HL-60 (cell line): ENCODE data around the gene EFNA2.
"Not testable (repeated sequence)": the region's sequence is repeated elsewhere in the genome, so short reads cannot be mapped to it uniquely, and the experiment has no call there.

ENCODE experiments used
- DNase-seq, 2 experiments: peaks; one replicate each; pipeline ENCODE4 v3.0.0-alpha.2; 2010 to 2020; ENCODE audit warnings: low read depth in 1 of 2, low spot score in 1 of 2
- H3K27ac ChIP-seq: fragments of 250-450 bp; sonication (Bioruptor Pico); replicated peaks from 2 replicates; pipeline ENCODE4 v1.5.1; 2020; ENCODE audit warnings: mild to moderate bottlenecking, moderate library complexity
- H3K27me3 ChIP-seq: fragments of 250-450 bp; sonication (Bioruptor Pico); 2 replicates; pipeline ENCODE4 v1.5.1; 2021; ENCODE audit warnings: mild to moderate bottlenecking, moderate library complexity; ENCODE audit not compliant: insufficient read depth, poor library complexity, severe bottlenecking
- H3K4me3 ChIP-seq: replicated peaks from 2 replicates; pipeline ENCODE4 v1.5.1; 2011; ENCODE audit warnings: mild to moderate bottlenecking, control low read depth, low read length; ENCODE audit not compliant: insufficient read depth
- GABPA ChIP-seq: IDR thresholded peaks from 2 replicates; pipeline ENCODE4 v1.6.1; 2012; ENCODE audit warnings: low read depth
- POLR2AphosphoS5 ChIP-seq: IDR thresholded peaks from 2 replicates; pipeline ENCODE4 v1.6.1; 2012; ENCODE audit warnings: low read depth
- SPI1 ChIP-seq: IDR thresholded peaks from 2 replicates; pipeline ENCODE4 v1.6.1; 2012; ENCODE audit warnings: low read depth, mild to moderate bottlenecking, borderline replicate concordance
- TF ChIP-seq, protein P1 (sequence below): IDR thresholded peaks from 2 replicates; pipeline ENCODE4 v1.6.1; 2012; ENCODE audit warnings: low read depth; ENCODE audit not compliant: insufficient replicate concordance
- TF ChIP-seq, protein P2 (sequence below): IDR thresholded peaks from one replicate; pipeline ENCODE4 v1.5.1; 2011; ENCODE audit warnings: low read length, control low read depth, inconsistent platforms; ENCODE audit not compliant: insufficient read depth

EFNA2 gene

DNA sequence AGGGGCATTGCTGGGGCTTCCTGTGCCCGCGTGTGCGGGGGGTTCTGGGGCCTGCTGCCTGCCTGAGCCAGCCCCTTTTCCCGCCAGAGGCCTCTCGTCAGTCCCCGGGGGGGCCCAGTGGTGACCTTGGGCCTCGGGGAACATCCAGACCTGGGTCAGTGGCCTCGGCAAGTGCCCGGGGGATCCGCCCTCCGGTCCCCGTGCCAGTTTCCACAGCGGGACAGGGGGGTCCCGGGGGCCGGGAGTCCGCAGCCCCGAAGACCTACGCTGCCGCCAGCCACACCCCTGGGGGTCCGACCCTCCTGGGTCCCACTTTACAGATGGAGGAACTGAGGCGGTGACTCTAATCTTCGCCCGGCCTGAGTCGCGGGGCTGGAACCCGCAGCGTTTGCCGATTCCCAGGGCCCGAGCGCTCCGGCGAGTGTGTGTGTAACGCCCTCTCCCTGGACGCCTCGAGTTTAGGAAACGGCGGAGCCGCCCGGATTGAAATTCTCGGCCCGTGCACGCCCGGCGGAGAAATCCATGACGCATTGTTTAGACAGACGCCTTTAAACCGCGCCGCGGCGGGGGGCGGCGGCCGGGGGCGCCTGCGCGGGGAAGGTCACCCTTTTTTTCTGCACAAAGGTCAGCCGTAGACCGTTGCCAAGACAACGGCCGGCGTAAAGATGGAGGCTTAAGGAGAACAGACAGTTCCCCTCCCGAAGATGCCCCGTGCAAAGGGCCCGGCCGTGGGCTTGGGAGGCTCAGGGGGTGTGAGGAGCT lies 39.3 kb downstream of the EFNA2 start:
- Histone ChIP-seq H3K27me3 (peaks cover 22% of the 10 kb centered on the region), H3K27ac (no peak overlapping the region), H3K4me3 (peak overlapping the region; percentile 2; the same call in 1 of the 2 replicates)
- DNase-seq, result peak; percentile 18 to 25
- TF ChIP-seq GABPA, result no peak
- TF ChIP-seq, protein P1, sequence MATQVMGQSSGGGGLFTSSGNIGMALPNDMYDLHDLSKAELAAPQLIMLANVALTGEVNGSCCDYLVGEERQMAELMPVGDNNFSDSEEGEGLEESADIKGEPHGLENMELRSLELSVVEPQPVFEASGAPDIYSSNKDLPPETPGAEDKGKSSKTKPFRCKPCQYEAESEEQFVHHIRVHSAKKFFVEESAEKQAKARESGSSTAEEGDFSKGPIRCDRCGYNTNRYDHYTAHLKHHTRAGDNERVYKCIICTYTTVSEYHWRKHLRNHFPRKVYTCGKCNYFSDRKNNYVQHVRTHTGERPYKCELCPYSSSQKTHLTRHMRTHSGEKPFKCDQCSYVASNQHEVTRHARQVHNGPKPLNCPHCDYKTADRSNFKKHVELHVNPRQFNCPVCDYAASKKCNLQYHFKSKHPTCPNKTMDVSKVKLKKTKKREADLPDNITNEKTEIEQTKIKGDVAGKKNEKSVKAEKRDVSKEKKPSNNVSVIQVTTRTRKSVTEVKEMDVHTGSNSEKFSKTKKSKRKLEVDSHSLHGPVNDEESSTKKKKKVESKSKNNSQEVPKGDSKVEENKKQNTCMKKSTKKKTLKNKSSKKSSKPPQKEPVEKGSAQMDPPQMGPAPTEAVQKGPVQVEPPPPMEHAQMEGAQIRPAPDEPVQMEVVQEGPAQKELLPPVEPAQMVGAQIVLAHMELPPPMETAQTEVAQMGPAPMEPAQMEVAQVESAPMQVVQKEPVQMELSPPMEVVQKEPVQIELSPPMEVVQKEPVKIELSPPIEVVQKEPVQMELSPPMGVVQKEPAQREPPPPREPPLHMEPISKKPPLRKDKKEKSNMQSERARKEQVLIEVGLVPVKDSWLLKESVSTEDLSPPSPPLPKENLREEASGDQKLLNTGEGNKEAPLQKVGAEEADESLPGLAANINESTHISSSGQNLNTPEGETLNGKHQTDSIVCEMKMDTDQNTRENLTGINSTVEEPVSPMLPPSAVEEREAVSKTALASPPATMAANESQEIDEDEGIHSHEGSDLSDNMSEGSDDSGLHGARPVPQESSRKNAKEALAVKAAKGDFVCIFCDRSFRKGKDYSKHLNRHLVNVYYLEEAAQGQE, result no peak
- TF ChIP-seq, protein P2, sequence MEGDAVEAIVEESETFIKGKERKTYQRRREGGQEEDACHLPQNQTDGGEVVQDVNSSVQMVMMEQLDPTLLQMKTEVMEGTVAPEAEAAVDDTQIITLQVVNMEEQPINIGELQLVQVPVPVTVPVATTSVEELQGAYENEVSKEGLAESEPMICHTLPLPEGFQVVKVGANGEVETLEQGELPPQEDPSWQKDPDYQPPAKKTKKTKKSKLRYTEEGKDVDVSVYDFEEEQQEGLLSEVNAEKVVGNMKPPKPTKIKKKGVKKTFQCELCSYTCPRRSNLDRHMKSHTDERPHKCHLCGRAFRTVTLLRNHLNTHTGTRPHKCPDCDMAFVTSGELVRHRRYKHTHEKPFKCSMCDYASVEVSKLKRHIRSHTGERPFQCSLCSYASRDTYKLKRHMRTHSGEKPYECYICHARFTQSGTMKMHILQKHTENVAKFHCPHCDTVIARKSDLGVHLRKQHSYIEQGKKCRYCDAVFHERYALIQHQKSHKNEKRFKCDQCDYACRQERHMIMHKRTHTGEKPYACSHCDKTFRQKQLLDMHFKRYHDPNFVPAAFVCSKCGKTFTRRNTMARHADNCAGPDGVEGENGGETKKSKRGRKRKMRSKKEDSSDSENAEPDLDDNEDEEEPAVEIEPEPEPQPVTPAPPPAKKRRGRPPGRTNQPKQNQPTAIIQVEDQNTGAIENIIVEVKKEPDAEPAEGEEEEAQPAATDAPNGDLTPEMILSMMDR, result no peak
- no peak for TF ChIP-seq POLR2AphosphoS5
- TF ChIP-seq SPI1, result no peak

DNA sequence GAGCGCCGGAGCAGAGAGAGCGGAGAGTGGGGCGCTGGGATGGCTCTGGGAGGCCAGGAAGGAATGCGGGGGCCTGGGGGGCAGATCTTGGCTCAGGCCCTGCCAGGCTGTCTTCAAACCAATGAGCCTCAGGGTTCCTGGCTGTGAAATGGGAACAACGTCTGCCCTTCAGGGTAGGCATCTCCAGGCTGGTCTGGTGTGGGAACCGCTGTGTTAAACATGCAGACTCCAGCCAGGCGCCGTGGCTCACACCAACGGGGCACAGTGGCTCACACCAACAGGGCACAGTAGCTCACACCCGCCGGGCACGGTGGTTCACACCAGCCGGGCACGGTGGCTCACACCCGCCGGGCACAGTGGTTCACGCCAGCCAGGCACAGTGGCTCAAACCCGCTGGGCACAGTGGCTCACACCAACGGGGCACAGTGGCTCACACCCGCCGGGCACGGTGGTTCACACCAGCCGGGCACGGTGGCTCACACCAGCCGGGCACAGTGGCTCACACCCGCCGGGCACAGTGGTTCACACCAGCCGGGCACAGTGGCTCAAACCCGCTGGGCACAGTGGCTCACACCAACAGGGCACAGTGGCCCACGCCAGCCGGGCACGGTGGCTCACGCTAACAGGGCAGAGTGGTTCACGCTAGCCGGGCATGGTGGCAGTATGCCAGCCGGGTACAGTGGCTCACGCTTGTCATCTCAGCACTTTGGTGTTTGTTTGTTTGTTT lies 40.1 kb downstream of the EFNA2 start:
- TF ChIP-seq SPI1 (no peak), POLR2AphosphoS5 (no peak), GABPA (no peak)
- TF ChIP-seq, protein P2, result no peak
- TF ChIP-seq, protein P1, result no peak
- no peak overlapping the region; the same call in 1 of the 2 replicates for H3K4me3 ChIP-seq
- H3K27ac ChIP-seq, result no peak overlapping the region
- H3K27me3 ChIP-seq, result peaks cover 24% of the 10 kb centered on the region
- no peak for DNase-seq

DNA sequence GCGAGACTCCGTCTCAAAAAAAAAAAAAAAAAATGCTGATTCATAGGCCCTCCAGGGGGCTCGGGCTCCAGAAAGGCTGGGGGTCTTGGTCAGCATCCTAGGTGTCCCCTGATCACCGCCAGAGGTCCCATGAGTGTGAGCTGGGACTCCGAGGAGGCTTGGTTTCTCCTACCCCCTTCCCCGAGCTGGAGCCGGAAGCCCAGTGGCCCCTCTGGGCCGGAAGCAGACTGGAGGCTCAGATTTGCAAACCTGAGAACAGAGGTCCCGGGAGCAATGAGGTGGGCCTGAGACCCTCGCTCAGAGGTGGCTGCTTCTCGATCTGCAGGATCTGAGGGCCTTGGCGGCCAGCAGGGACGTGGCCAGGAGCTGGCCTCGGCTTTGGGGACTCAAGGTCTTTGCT lies 41.5 kb downstream of the EFNA2 start:
- Histone ChIP-seq H3K27ac (no peak overlapping the region), H3K4me3 (no peak overlapping the region), H3K27me3 (peaks cover 33% of the 10 kb centered on the region)
- TF ChIP-seq POLR2AphosphoS5, result no peak
- DNase-seq, result no peak

DNA sequence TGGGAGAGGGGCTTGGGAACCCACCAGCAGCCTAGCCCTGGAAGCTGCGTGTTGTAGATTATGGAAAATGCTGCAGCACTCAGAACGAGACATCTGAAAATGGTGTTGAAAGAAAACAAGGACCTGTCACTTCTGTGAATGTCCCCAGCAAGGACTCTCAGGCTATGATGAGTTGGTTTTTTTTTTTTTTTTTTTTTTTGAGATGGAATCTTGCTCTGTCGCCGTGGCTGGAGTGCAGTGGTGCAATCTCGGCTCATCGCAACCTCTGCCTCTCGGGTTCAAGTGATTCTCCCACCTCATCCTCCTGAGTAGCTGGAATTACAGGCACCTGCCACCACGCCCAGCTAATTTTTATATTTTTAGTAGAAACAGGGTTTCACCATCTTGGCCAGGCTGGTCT lies 46.5 kb downstream of the EFNA2 start:
- H3K27me3 ChIP-seq, result peaks cover 14% of the 10 kb centered on the region
- not testable (repeated sequence) for H3K4me3 ChIP-seq, H3K27ac ChIP-seq, DNase-seq
